Activated CD4-positive, alpha-beta T cell treated with anti-CD3 and anti-CD28 coated beads for 4 hours (primary cell): ENCODE measurements around the gene TUBB4A.
"Not testable (repeated sequence)": the region's sequence is repeated elsewhere in the genome, so short reads cannot be mapped to it uniquely, and the experiment has no call there.

ENCODE experiments used
- DNase-seq, 2 donors: peaks; one replicate each; pipeline ENCODE4 v3.0.0-alpha.2; 2020

Gene TUBB4A

GRCh38 chr19:6522712-6523111, 20.6 kb upstream of the TUBB4A start:
- no peak for DNase-seq

GRCh38 chr19:6521718-6522646, 19.9 kb upstream of the TUBB4A start:
- DNase-seq, result peak; percentile 50 to 64

- no peak for DNase-seq
Observed at GRCh38 chr19:6519289-6519688, 17.2 kb upstream of the TUBB4A start.

GRCh38 chr19:6518145-6518911, 16.2 kb upstream of the TUBB4A start:
- no peak for DNase-seq

GRCh38 chr19:6516659-6517291, 14.7 kb upstream of the TUBB4A start:
- DNase-seq, result peak; percentile 92 to 93

- DNase-seq, result peak; percentile 51 to 58
Observed at GRCh38 chr19:6516018-6516658, 14.0 kb upstream of the TUBB4A start.

- DNase-seq, result no peak
Observed at GRCh38 chr19:6514926-6515544, 12.9 kb upstream of the TUBB4A start.

- DNase-seq, result no peak
Observed at GRCh38 chr19:6514089-6514488, 12.0 kb upstream of the TUBB4A start.

GRCh38 chr19:6510618-6511017, 8.5 kb upstream of the TUBB4A start:
- DNase-seq, result no peak

- no peak for DNase-seq
Observed at GRCh38 chr19:6509118-6509971, 7.2 kb upstream of the TUBB4A start.

GRCh38 chr19:6508028-6508771, 6.1 kb upstream of the TUBB4A start:
- DNase-seq, result not testable (repeated sequence)

GRCh38 chr19:6503407-6504201, 1.5 kb upstream of the TUBB4A start:
- no peak for DNase-seq

- DNase-seq, result no peak
Observed at GRCh38 chr19:6500837-6501739, 1.0 kb downstream of the TUBB4A start.

GRCh38 chr19:6499052-6499790, 2.9 kb downstream of the TUBB4A start:
- DNase-seq, result no peak

GRCh38 chr19:6498294-6499036, 3.6 kb downstream of the TUBB4A start:
- no peak for DNase-seq

- no peak for DNase-seq
Observed at GRCh38 chr19:6495947-6496346, 6.2 kb downstream of the TUBB4A start.

- no peak for DNase-seq
Observed at GRCh38 chr19:6494438-6495036, 7.6 kb downstream of the TUBB4A start.
